ENCODE results near the gene EPS8L2. TPM values are rescaled to one million over a fixed set of nuclear protein-coding genes. Genes with fewer than 3 reads are reported as not detected.

EPS8L2 gene
- total and polyA plus RNA-seq, 9 of the 15 experiments (the other 6 are each of a cell fraction or from before 2014, with no cell fraction given) = 0.75 to 17.0 (median 3.7) TPM

- TF ChIP-seq UBTF (IDR thresholded peaks at IDR 0.05; ENCODE audit: borderline replicate concordance in 1 of 2, low read depth in 2 of 2, low read length in 2 of 2) (peak; percentile 26 to 45; a peak in 1 of 4 replicates), ESRRB (CRISPR knock-in tag; IDR thresholded peaks at IDR 0.05; ENCODE audit: borderline replicate concordance) (no peak), RBFOX2 (IDR thresholded peaks at IDR 0.05; ENCODE audit: low read depth, low read length) (peak; percentile 61), TFAP4 (CRISPR knock-in tag; IDR thresholded peaks at IDR 0.05; ENCODE audit: borderline replicate concordance) (peak; percentile 96), GATAD2B (IDR thresholded peaks at IDR 0.05; ENCODE audit: borderline replicate concordance) (peak; percentile 87), RAD21 (CRISPR knock-in tag; conservative IDR thresholded peaks at IDR 0.05 in 1 of 2, IDR thresholded peaks at IDR 0.05 in 1 of 2) (peak; percentile 94 to 96), CTCFL (IDR thresholded peaks at IDR 0.05; ENCODE audit: borderline replicate concordance, insufficient read depth, low read depth, low read length, poor library complexity, severe bottlenecking) (peak; percentile 96), HMGN3 (IDR thresholded peaks at IDR 0.05; ENCODE audit: borderline replicate concordance, extremely low read depth, insufficient read length, low read depth, low read length) (peak; percentile 85), ARID1B (IDR thresholded peaks at IDR 0.05) (peak; percentile 73), SRF (CRISPR knock-in tag; IDR thresholded peaks at IDR 0.05) (peak in 1 of 2 experiments; percentile 66; a peak in 1 of 4 replicates), RCOR1 (IDR thresholded peaks at IDR 0.05; ENCODE audit: borderline replicate concordance in 1 of 2, low read depth in 2 of 2, low read length in 2 of 2) (peak in 1 of 2 experiments; percentile 79; a peak in 1 of 4 replicates), ZNF76 (CRISPR knock-in tag; IDR thresholded peaks at IDR 0.05; ENCODE audit: borderline replicate concordance) (0 out of 2 replicates have a peak, but pooled peaks have one; percentile 45), USF2 (CRISPR knock-in tag; IDR thresholded peaks at IDR 0.05) (peak; percentile 69), ATF7 (IDR thresholded peaks at IDR 0.05) (peak; percentile 55; the same call in 1 of the 2 replicates), TCF7 (IDR thresholded peaks at IDR 0.05; ENCODE audit: borderline replicate concordance) (0 out of 2 replicates have a peak, but pooled peaks have one; percentile 38), ZNF280B (CRISPR knock-in tag; IDR thresholded peaks at IDR 0.05) (no peak)
Observed at GRCh38 chr11:727859-728748, 22.1 kb downstream of the EPS8L2 start (continued).
